Left renal pelvis (tissue), 4 donors: ENCODE measurements around the gene FTO. TPM values are rescaled to one million over a fixed set of nuclear protein-coding genes. Genes with fewer than 3 reads are reported as not detected.
"Not testable (repeated sequence)": the region's sequence is repeated elsewhere in the genome, so short reads cannot be mapped to it uniquely, and the experiment has no call there.

Experiments
- DNase-seq, 4 donors: peaks; one replicate each; pipeline ENCODE4 v3.0.0-alpha.2; 2013; ENCODE audit warnings: low read depth in 4 of 4, low spot score in 3 of 4
- polyA plus RNA-seq, 4 donors: library from polyadenylated mRNA; unstranded; fragments of 120-200 nt; gene quantifications; one replicate each; pipeline ENCODE4 v1.2.1, GENCODE V29; 2013; ENCODE audit not compliant: insufficient read length in 4 of 4

Gene FTO
- polyA plus RNA-seq, 4 donors, result 84.1 to 104 (median 96.4) TPM

- DNase-seq, result no peak
Measured at GRCh38 chr16:53817117-53817755, 113.3 kb downstream of the FTO start.

GRCh38 chr16:53817812-53818550 is 114.0 kb downstream of the FTO start:
- DNase-seq, result no peak

GRCh38 chr16:53821487-53821886 is 117.5 kb downstream of the FTO start:
- DNase-seq, result no peak

GRCh38 chr16:53821957-53822625 is 118.1 kb downstream of the FTO start:
- no peak for DNase-seq

GRCh38 chr16:53822936-53823529 is 119.1 kb downstream of the FTO start:
- no peak for DNase-seq

GRCh38 chr16:53826658-53827057 is 122.7 kb downstream of the FTO start:
- DNase-seq, result no peak

- no peak for DNase-seq
Measured at GRCh38 chr16:53827741-53828140, 123.8 kb downstream of the FTO start.

GRCh38 chr16:53829186-53829747 is 125.3 kb downstream of the FTO start:
- no peak for DNase-seq

- no peak for DNase-seq
Measured at GRCh38 chr16:53832896-53833544, 129.1 kb downstream of the FTO start.

GRCh38 chr16:53836142-53836541 is 132.2 kb downstream of the FTO start:
- no peak for DNase-seq

GRCh38 chr16:53836680-53837079 is 132.7 kb downstream of the FTO start:
- no peak for DNase-seq

GRCh38 chr16:53837426-53837825 is 133.5 kb downstream of the FTO start:
- no peak for DNase-seq

- DNase-seq, result no peak
Measured at GRCh38 chr16:53839150-53839549, 135.2 kb downstream of the FTO start.

GRCh38 chr16:53840456-53840855 is 136.5 kb downstream of the FTO start:
- DNase-seq, result no peak

- DNase-seq, result no peak
Measured at GRCh38 chr16:53841884-53842283, 137.9 kb downstream of the FTO start.

GRCh38 chr16:53843084-53843483 is 139.1 kb downstream of the FTO start:
- DNase-seq, result no peak

- no peak for DNase-seq
Measured at GRCh38 chr16:53844804-53845203, 140.8 kb downstream of the FTO start.

- DNase-seq, result not testable (repeated sequence)
Measured at GRCh38 chr16:53846549-53846948, 142.6 kb downstream of the FTO start.

GRCh38 chr16:53846971-53847370 is 143.0 kb downstream of the FTO start:
- no peak for DNase-seq

GRCh38 chr16:53848277-53848942 is 144.5 kb downstream of the FTO start:
- DNase-seq, result peak in 2 of 4 donors; percentile 22 to 27
